Measurements from ENCODE around the gene PAK6.

GRCh38 chr15:40252438-40253166 is 13.7 kb downstream of the PAK6 start:
- TF ChIP-seq CTCF (IDR thresholded peaks at IDR 0.05; ENCODE audit: poor library complexity, severe bottlenecking) (no peak), EP300 (conservative IDR thresholded peaks at IDR 0.05; ENCODE audit: poor library complexity, severe bottlenecking) (no peak), POLR2AphosphoS5 (IDR thresholded peaks at IDR 0.05) (no peak)

Measured in neural cell (in vitro differentiated cells).